Left forelimb (tissue), 1 donor: ENCODE results near the gene CEBPA.

Experiments
- DNase-seq: peaks from one replicate; pipeline ENCODE4 v3.0.0-alpha.2; 2018; ENCODE audit warnings: low spot score

CEBPA gene

DNA sequence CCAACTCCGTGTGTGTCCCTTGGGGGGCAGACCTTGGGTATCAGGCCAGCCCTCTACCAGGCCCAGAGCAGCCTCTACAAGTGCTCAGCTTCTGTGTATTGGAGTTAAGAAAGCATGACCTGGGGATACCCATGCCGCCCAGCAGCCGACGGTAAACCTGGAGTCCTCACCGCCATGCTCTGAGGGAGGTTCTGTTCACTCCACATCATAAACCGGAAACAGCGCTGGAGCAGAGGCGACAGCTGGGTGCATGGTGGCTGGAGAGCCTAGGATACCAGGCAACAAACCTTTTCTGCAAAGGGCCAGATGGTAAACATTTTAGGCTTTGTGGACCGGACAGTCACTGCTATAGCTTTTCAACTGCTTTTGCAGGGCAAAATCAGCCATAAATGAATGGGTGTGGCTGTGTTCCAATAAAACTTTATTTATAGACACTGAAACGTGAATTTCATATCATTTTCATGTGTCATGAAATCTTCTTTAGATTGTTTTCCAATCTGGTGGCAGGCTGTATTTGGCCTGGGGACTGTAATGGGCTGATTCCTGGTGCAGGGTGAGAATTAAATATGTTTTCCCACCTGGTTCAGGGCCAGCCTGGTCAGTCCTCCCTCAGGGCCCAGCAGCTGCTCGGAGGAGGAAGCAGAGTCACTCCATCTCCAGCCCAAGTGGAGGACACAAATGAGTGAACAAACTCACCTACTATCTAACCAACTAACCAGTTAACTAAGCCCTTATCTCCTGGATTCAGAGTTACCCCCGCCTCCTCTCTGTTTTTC lies 30.9 kb downstream of the CEBPA start:
- no peak for DNase-seq

- no peak for DNase-seq
Observed at GRCh38 chr19:33270769-33271168, 31.6 kb downstream of the CEBPA start.

GRCh38 chr19:33269016-33269415 lies 33.3 kb downstream of the CEBPA start:
- no peak for DNase-seq

GRCh38 chr19:33268162-33268991 lies 34.0 kb downstream of the CEBPA start:
- no peak for DNase-seq

DNA sequence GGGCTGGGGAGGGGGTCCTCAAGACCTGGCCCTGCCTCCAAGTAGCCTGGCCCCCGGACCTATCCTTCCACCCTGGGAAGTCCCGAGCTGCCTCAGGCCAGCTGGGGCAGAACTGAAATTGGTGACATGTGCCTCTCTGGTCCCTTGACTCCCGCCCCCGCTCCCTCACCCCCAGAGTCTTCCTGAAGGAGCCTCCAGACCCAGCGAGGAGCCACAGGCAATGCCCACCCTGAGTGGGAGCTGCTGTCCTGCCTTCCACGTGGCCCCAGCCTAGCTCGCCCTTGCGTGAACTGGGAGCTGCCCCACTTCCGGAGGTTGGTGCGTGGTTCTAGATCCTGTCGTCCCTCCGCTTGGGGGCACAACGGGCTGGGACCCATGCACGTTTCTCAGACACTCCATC lies 34.6 kb downstream of the CEBPA start:
- DNase-seq, result no peak

GRCh38 chr19:33266974-33267484 lies 35.3 kb downstream of the CEBPA start:
- DNase-seq, result no peak

DNA sequence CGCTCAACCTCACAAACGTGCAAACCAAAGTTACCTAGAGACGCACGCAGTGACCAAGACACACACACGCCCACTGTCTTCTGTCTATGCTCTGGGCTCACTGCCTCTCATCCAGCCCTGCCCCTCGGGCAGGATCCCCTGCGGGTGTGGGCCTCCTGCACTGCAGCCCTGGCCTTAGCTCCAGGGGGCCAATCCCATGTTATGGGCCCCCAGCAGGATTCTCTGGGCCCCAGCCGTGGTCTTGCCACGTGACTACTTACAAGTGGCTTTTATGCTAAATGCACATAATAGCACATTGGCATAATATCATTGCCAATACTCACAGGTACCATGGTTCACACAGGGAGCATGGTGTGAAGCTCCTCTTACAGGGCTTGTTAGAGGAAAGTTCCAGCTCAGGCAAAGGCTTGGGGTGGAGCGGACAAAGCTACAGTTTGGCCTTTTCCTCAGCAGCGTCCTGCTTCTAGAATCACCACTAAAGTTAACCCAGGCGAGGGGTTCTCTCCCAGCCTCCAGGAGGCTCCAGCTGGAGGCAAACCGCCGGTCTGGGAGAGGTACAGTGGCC lies 37.4 kb downstream of the CEBPA start:
- no peak for DNase-seq

DNA sequence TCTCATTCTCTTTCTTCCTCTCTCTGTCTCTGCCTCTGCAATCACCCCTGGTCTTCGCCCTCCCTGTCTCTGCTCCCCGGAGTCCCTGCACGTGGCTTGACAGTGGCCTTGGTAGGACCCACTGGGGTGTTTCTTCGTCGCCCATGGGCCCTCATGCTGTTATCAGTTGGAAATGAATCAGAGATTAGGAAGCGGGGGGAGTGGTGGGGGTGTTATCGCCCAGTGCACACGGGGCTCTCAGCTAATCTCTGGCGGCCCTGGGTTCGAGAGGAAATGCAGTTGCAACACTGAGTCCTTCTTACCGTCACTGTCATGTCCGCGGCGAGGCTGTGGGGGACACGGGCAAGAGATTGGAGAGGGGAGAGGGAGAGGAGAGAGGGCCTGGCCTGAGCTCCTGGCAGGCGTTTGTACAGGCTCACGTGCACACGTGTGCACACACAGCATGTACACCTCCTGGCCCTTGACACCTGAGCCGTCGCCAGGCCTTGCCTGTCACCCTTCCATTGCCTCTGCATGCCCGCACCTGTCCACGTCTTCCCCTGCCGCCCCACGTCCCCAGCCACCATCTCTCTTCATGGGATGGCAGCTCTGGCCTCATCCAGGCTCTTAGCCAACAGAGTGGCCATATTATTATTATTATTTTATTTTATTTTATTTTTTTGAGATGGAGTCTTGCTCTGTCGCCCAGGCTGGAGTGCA lies 38.9 kb downstream of the CEBPA start:
- no peak for DNase-seq

DNA sequence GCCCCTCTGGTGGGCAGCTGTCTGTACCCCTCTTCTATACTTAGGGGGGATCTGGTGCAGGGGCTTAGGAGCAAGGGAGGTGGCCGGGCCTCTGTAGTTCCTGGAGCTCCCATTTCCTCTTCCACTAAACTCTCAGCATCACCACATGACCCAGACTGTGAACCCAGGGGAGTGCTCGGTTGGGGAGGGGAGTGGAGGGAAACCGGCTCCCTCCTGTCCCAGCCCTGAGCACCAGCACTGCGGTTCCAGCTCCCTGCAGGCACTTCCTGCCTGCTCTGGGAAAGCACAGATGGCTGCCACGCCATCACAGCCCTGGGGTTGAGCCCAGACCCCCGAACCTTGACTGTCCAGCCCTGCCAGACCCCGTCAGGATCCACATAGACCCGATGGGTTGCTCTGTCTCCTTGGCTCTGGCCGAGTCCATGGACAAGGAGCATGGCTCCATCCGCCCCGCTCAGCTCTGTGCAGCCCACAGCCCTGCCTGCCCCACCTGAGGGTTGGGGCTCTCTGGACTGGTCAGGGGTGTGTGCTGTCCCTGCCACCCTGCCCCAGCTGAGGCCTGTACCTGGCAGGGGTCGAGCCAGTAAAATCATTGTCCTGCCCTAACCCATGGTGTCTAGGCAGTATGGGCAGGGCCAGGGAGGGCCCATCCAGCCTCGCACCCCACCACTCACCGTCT lies 40.7 kb downstream of the CEBPA start:
- DNase-seq, result no peak

DNA sequence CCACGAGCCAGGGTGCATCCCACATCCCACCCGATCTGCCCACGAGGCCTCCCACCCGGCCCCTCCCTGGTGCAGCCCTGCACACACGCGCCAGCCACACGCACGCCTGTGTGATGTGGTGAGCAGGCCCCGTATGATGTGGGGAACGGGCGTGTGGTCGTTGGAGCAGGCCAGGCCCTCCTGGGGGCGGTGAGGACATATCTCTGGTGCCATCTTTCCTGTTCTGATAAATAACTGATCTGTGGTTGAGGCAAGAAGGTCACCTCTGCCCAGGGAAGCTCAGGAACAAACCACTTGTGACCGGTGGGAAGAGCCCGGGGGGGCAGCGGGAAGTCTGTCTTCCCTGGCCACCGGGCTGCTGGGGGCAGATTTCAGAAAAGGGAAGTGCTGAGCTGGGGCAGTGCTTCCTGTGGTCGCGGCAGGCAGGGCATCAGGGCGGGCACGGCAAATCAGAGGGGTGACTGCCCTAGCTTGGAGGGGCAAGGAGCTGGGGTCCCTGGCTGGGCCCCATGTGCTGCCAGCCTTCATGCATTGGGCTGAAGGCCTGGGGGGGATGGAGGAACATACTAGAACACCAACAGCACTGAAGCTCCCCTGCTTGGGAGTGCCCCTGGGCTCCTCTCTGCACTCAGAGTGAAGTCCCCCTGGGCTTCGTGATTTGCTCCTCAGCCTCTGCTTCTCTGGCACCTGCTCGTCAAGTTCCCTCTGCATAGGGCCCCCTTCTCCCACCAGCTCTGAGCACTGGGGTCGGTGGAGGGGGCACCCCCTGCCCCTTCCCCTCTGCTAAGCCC lies 41.5 kb downstream of the CEBPA start:
- no peak for DNase-seq

- no peak for DNase-seq
Observed at GRCh38 chr19:33259539-33259938, 42.8 kb downstream of the CEBPA start.

GRCh38 chr19:33257828-33258227 lies 44.5 kb downstream of the CEBPA start:
- no peak for DNase-seq

DNA sequence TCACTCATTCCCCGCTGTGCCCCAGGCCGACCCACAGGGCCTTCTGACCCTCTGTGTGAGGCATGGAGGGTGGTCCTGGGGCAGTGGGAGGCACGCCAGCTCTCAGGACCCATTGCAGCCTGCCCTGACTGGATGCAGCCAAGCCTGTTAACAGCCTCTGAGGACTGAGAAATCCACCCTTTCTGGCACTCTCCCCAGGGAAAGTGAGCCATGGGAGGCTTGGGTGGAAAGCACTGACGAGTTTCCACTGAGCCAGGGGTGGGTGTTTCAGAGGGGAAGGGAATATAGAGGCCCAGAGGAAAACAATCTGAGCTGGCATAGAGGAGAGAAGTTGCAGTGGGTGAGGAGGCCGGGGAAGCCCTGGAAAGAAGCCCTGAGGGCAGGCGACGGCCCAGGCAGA lies 46.1 kb downstream of the CEBPA start:
- no peak for DNase-seq

DNA sequence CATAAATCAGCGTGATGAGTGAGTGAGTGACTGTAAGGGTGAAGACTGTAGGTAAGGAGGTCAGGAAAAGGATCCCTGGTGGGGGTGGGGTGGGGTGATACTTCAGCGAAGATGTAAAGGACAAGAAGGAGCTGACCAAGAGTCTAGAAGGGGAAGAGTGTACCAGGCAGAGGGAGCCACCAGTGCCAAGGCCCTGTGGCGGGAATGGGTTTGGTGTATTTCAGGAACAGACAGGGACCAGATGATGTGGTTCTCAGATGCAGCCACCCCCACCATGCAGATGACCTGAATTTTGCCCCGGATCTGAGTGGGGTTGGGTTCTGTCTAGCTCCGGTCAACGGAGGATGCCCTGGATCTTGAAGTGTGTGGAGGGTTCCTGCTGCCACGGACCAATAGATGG lies 46.6 kb downstream of the CEBPA start:
- no peak for DNase-seq

DNA sequence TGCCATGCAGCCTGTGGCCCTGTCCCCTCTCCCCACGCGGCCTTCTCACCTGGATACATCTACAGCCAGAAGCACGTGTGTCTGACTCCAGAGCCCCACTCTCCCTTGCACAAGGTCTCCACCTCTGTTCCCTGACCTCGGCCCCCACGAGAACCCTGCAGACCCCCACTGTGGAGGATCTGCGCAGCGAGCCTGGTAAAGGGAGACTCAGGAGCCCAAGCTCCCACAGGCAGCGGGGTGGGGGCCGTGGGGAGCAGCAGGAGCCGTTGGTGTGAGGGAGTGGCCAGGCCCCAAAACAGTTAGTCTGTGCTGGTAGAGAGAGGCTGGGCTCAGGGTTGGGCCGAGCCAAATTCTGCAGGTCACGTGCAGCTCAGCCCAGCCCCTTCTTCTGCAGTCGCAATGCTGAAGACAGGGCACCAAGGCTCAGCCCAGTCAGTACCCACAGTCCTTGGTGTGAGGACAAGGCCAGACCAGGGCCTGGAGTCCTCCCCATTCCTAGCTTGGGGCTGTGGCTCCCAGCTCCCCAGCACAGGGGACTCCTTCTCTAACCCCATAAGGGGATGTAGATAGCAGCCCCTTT lies 48.0 kb downstream of the CEBPA start:
- DNase-seq, result no peak

- no peak for DNase-seq
Observed at GRCh38 chr19:33252971-33253370, 49.4 kb downstream of the CEBPA start.

- DNase-seq, result no peak
Observed at GRCh38 chr19:33252418-33252962, 49.8 kb downstream of the CEBPA start.

DNA sequence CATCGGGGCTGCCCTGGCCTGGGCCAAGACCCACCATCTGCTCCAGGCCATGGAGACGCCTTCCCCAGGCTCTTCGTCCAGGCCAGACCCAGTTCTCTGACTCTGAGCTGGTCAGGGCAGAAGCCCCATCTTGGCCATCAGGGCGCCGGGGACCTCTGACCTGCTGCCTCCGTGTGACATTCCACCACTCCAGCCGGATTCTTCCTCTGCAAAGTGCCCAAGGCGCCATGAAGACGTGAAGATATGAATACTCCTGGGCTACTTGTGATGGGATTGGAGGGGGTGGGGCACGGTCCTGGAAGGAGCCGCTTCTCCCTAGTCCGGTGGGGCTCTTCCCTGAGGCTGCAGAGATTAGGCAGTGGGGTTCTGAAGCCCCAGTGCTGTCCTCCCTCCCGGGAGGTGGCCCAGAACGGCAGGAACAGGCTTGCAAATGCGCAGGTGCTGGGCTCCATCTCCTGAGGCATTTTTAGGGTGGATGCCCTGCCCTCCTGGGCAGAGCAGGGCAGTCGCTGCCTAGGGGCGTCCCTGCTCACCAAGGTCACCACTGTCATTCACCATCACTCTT lies 50.7 kb downstream of the CEBPA start:
- no peak for DNase-seq

DNA sequence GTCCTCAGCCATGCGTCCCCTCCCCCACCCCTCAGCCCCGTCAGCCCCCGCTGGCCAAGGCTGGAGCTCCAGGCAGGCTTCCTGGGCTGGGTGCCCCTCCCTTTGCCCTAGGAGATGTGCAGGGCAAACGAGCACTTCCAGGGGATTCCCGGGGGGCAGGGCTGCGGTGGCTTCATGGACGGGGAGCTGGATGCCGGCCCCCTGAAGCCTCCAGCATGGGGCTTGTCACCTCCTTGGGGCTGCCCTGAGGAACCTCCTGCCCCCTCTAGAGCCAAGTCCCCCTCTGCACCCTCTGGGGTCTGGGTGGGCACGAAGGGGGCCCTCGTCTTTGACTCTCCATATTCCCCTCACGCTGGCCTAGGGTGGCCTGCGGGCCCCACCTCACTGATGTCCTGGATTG lies 51.3 kb downstream of the CEBPA start:
- no peak for DNase-seq

GRCh38 chr19:33250500-33250899 lies 51.8 kb downstream of the CEBPA start:
- DNase-seq, result no peak
